GM12878 (cell line): ENCODE measurements around the gene NPM1. TPM values are rescaled to one million over a fixed set of nuclear protein-coding genes. Genes with fewer than 3 reads are reported as not detected.

Source experiments
- ATAC-seq: fragments of 200-7000 bp; cut with Tn5 transposase; 3 replicates; pipeline ENCODE4 v1.9.1; 2020; ENCODE audit warnings: mild to moderate bottlenecking, moderate library complexity
- BruUV-seq: library from RNA; stranded (reverse); fragments of 400-500 nt; replicated peaks from 2 replicates; lab custom pipeline; 2021; lab: Mats Ljungman, UMichigan
- CTCF ChIA-PET: fragments of 300-600 bp; sonication (Branson Sonifier 250); formaldehyde crosslinking; extraction: SDS; loops from one replicate; lab custom pipeline; 2021; ENCODE audit warnings: inconsistent platforms; lab: Yijun Ruan, JAX
- POLR2A ChIA-PET: fragments of 350-600 bp; formaldehyde crosslinking; extraction: SDS; loops from one replicate; lab custom pipeline; 2021; ENCODE audit warnings: inconsistent platforms; lab: Charles Lee
- RAD21 ChIA-PET: fragments of 300-600 bp; sonication (Branson Sonifier 250); formaldehyde crosslinking; loops from one replicate; lab custom pipeline; 2023; ENCODE audit warnings: antibody characterized with exemption; ENCODE audit not compliant: unreplicated experiment; lab: Charles Lee
- SMC1A ChIA-PET: fragments of 300-600 bp; sonication (Branson Sonifier 250); formaldehyde crosslinking; loops from one replicate; lab custom pipeline; 2023; ENCODE audit not compliant: unreplicated experiment, uncharacterized antibody; lab: Charles Lee
- DNase-seq: peaks from one replicate; pipeline ENCODE4 v3.0.0-alpha.2; 2011; ENCODE audit warnings: low read depth, low spot score
- FAIRE-seq: peaks from 3 replicates; lab custom pipeline; 2011; peaks lifted over from hg19 to GRCh38; lab: Jason Lieb, UNC
- H2AFZ ChIP-seq: 2 replicates; pipeline ENCODE4 v1.6.0; 2011; ENCODE audit warnings: low read depth, low read length, control low read depth; ENCODE audit not compliant: control insufficient read depth
- H3K27ac ChIP-seq: 2 replicates; pipeline ENCODE4 v1.5.1; 2011; ENCODE audit warnings: control low read depth; ENCODE audit not compliant: control insufficient read depth, insufficient read depth
- H3K27me3 ChIP-seq, 2 experiments: replicated peaks in 1 of 2; 2 replicates each; pipeline versions ENCODE4 v1.6.0 to v1.6.1; 2011; ENCODE audit warnings: low read length in 1 of 2; ENCODE audit not compliant: control insufficient read depth in 2 of 2, insufficient read depth in 2 of 2
- H3K36me3 ChIP-seq, 2 experiments: 2 replicates each; pipeline ENCODE4 v1.5.1; 2011; ENCODE audit warnings: low read length in 1 of 2; ENCODE audit not compliant: control insufficient read depth in 2 of 2, insufficient read depth in 2 of 2
- H3K4me1 ChIP-seq: 2 replicates; pipeline ENCODE4 v1.6.1; 2011; ENCODE audit warnings: mild to moderate bottlenecking, low read length, moderate library complexity, mixed read lengths; ENCODE audit not compliant: control insufficient read depth, insufficient read depth
- H3K4me2 ChIP-seq: 2 replicates; pipeline ENCODE4 v1.6.0; 2011; ENCODE audit warnings: control low read depth; ENCODE audit not compliant: control insufficient read depth, insufficient read depth
- H3K4me3 ChIP-seq: fragments of 200-600 bp; sonication (generic); 2 replicates; pipeline ENCODE4 v1.5.1; 2016
- H3K79me2 ChIP-seq: 2 replicates; pipeline ENCODE4 v1.6.0; 2011; ENCODE audit warnings: low read length; ENCODE audit not compliant: control insufficient read depth, insufficient read depth
- H3K9ac ChIP-seq: 2 replicates; pipeline ENCODE4 v1.8.0; 2011; ENCODE audit warnings: low read length, control low read depth, mixed read lengths; ENCODE audit not compliant: control insufficient read depth, insufficient read depth
- H3K9me3 ChIP-seq: replicated peaks from 3 replicates; pipeline ENCODE4 v1.5.1; 2011; ENCODE audit warnings: mild to moderate bottlenecking, low read length; ENCODE audit not compliant: control insufficient read depth, insufficient read depth
- H4K20me1 ChIP-seq: 2 replicates; pipeline ENCODE4 v1.6.0; 2011; ENCODE audit not compliant: control insufficient read depth, insufficient read depth
- CBFB ChIP-seq: IDR thresholded peaks from 2 replicates; pipeline ENCODE4 v1.6.1; 2016; ENCODE audit warnings: antibody characterized with exemption, low read depth
- FOXM1 ChIP-seq: IDR thresholded peaks from 2 replicates; pipeline ENCODE4 v1.6.1; 2012; ENCODE audit warnings: low read depth, mild to moderate bottlenecking, inconsistent platforms, low read length, moderate library complexity
- KLF5 ChIP-seq: fragments of 450-650 bp; IDR thresholded peaks from 2 replicates; pipeline ENCODE4 v1.6.1; 2014; ENCODE audit warnings: mild to moderate bottlenecking; ENCODE audit not compliant: partially characterized antibody
- NRF1 ChIP-seq: conservative IDR thresholded peaks from 2 replicates; pipeline ENCODE4 v1.6.1; 2011; ENCODE audit warnings: mild to moderate bottlenecking, low read depth, low read length, improper control_type of control experiment
- POLR2AphosphoS5 ChIP-seq: IDR thresholded peaks from 2 replicates; pipeline ENCODE4 v1.6.1; 2011; ENCODE audit warnings: mild to moderate bottlenecking, low read length, inconsistent platforms
- RB1 ChIP-seq: fragments of 450-650 bp; formaldehyde crosslinking; IDR thresholded peaks from 2 replicates; pipeline ENCODE4 v1.6.1; 2017; ENCODE audit warnings: mild to moderate bottlenecking, borderline replicate concordance
- STAT1 ChIP-seq: fragments of 450-650 bp; conservative IDR thresholded peaks from 2 replicates; pipeline ENCODE4 v1.6.1; 2014; ENCODE audit warnings: antibody characterized with exemption, mild to moderate bottlenecking
- STAT3 ChIP-seq: IDR thresholded peaks from 2 replicates; pipeline ENCODE4 v1.6.1; 2011; ENCODE audit warnings: low read depth, low read length, improper control_type of control experiment
- ZSCAN29 ChIP-seq: fragments of 450-650 bp; IDR thresholded peaks from 2 replicates; pipeline ENCODE4 v1.6.1; 2017; ENCODE audit warnings: mild to moderate bottlenecking, moderate library complexity
- WGBS: methylation state at CpG from one replicate; pipeline ENCODE4 v1.1.6; 2016; ENCODE audit warnings: low lambda C conversion rate; ENCODE audit not compliant: insufficient replicate concordance, insufficient coverage; ENCODE audit errors: missing lambda C conversion rate; 5-methylcytosine and 5-hydroxymethylcytosine counted together
- in situ Hi-C: fragments of 300-500 bp; cut with MboI; formaldehyde crosslinking; loops from 9 replicates; pipeline ENCODE4 v1.14.3; 2018; ENCODE audit warnings: mixed read lengths
- intact Hi-C: fragments of 100-400 bp; cut with micrococcal nuclease; formaldehyde crosslinking; loops from one replicate; pipeline ENCODE4 v1.14.2; 2022; ENCODE audit not compliant: unreplicated experiment
- polyA plus RNA-seq, 11 experiments: library from polyadenylated mRNA; depleted of rRNA in 4 of 11; unstranded in 6 of 11; stranded (reverse) in 5 of 11; fragments of >200 nt; fragmentation: Nextera tagmentation in 4 of 11; fragmentation: Illumina TruSeq in 1 of 11; extraction: Ambion mirVana in 4 of 11; extraction: Trizol in 1 of 11; gene quantifications; 1 replicate in 1 of 11; 2 replicates in 10 of 11; pipeline versions ENCODE4 v1.2.1 to v1.2.3, GENCODE V29; 2011 to 2016; ENCODE audit warnings: inconsistent platforms in 2 of 11, missing spikeins in 2 of 11, low read depth in 1 of 11
- total RNA-seq, 4 experiments: library from RNA; depleted of rRNA in 3 of 4; stranded (reverse); fragments of >200 nt in 3 of 4; fragmentation: Illumina TruSeq in 1 of 4; extraction: Trizol in 1 of 4; gene quantifications; 2 replicates each; pipeline versions ENCODE4 v1.2.1 to v1.2.3, GENCODE V29; 2013 to 2021
- TF ChIP-seq, protein P1 (sequence below): fragments of 450-650 bp; IDR thresholded peaks from 2 replicates; pipeline ENCODE4 v1.6.1; 2017; ENCODE audit warnings: mild to moderate bottlenecking
- TF ChIP-seq, protein P2 (sequence below): fragments of 450-650 bp; IDR thresholded peaks from 2 replicates; pipeline ENCODE4 v1.6.1; 2017; ENCODE audit warnings: mild to moderate bottlenecking, moderate library complexity

NPM1 gene
- total and polyA plus RNA-seq, 10 of the 15 experiments (the other 5 are each of a cell fraction or from before 2014, with no cell fraction given): 1,843 to 5,466 (median 2,866) TPM

DNA sequence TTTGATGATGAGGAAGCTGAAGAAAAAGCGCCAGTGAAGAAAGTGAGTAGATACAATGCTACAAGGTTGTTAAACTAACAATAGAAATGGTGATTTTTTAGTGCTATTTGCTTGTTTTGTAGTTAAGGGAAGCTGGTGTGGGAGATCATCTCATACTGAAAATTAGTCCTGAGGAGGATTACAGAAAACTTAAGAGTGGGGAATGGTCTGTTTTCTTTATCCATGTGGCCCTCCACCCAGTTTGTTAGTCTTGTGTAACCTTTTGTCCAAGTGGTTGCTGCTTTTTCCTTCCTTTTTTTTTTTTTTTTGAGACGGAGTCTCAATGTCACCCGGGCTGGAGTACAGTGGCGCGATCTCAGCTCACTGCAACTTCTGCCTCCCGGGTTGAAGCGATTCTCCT lies 12.5 kb downstream of the NPM1 start:
- no peak for DNase-seq
- peaks cover 16% of the 10 kb centered on the region for H4K20me1 ChIP-seq
- in situ Hi-C loops: loop anchor here (25.0 kb wide), 1 partner anchor 887 kb away; the partner anchor contains the start of gene UBTD2
- RAD21 ChIA-PET: no interaction called here
- H3K36me3 ChIP-seq: peaks cover 20 to 36% of the 10 kb centered on the region in 2 experiments
- BruUV-seq: TSS peak; percentile 1
- H3K27ac ChIP-seq: no peak overlapping the region
- no peak for ATAC-seq
- CTCF ChIA-PET: no interaction called here
- no peak overlapping the region for H3K9ac ChIP-seq
- no peaks in the 10 kb centered on the region for H3K27me3 ChIP-seq
- WGBS: 93% methylated on average over 6 of the region's 7 CpGs
- TF ChIP-seq POLR2AphosphoS5 (peak; percentile 48; the same call in 1 of the 2 replicates), FOXM1 (no peak), STAT3 (no peak), ZSCAN29 (no peak)
- H3K4me3 ChIP-seq: no peak overlapping the region
- POLR2A ChIA-PET: interaction anchor here (0.9 kb wide), 1 partner anchor 12 kb away, joined by 3 read pairs; no protein-coding TSS in a partner anchor
- H3K4me2 ChIP-seq: no peak overlapping the region
- no peak for FAIRE-seq
- H3K9me3 ChIP-seq: no peaks in the 10 kb centered on the region; the same call in 2 of the 3 replicates
- intact Hi-C loops: no loop called here
- peaks cover 59% of the 10 kb centered on the region for H3K79me2 ChIP-seq
- no peak overlapping the region for H2AFZ ChIP-seq
- SMC1A ChIA-PET: no interaction called here
- H3K4me1 ChIP-seq: no peaks in the 10 kb centered on the region

DNA sequence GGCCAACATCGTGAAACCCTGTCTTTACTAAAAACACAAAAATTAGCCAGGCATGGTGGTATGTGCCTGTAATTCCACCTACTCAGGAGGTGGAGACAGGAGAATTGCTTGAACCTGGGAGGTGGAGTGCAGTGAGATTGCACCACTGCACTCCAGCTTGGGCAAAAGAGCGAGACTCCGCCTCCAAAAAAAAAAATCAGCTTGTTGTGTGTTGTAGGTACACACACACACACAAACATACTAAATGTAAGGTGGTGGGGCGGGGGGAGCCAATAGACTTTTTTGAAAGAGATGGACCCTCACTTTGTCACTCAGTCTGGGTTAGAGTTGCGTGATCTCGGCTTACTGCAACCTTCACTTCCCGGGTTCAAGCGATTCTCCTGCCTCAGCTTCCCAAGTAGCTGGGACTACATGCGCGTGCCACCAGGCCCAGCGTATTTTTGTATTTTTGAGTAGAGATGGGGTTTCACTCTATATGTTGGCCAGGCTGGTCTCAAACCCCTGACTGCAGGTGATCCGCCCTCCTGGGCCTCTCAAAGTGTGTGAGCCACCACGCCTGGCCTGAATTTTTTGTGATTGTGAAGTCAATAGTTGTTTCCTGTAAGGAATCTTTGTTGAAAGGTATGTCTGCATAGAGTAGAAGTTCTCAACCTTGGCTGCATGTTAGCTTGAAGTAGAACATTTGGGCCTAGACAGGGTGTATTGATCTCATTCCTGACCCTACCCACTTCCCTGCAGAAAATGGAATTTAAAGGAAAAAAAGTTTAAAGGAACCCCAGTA lies 13.7 kb downstream of the NPM1 start:
- no peaks in the 10 kb centered on the region; the same call in 2 of the 3 replicates for H3K9me3 ChIP-seq
- BruUV-seq: no TSS peak
- H3K4me3 ChIP-seq: no peak overlapping the region
- no peak overlapping the region; the same call in 1 of the 2 replicates for H3K4me2 ChIP-seq
- in situ Hi-C loops: loop anchor here (25.0 kb wide), 1 partner anchor 886 kb away; the partner anchor contains the start of gene UBTD2
- CTCF ChIA-PET: no interaction called here
- no peak overlapping the region for H3K9ac ChIP-seq
- DNase-seq (no peak), FAIRE-seq (no peak), ATAC-seq (no peak)
- no peaks in the 10 kb centered on the region for H3K27me3 ChIP-seq
- 90% methylated on average over 13 of the region's 13 CpGs for WGBS
- H4K20me1 ChIP-seq: peaks cover 16% of the 10 kb centered on the region
- peaks cover 22 to 33% of the 10 kb centered on the region in 2 experiments for H3K36me3 ChIP-seq
- SMC1A ChIA-PET: interaction anchor here (0.6 kb wide), 1 partner anchor 13 kb away, joined by 3 read pairs; no protein-coding TSS in a partner anchor
- H3K27ac ChIP-seq: no peak overlapping the region
- intact Hi-C loops: no loop called here
- no peak overlapping the region for H2AFZ ChIP-seq
- H3K4me1 ChIP-seq: no peaks in the 10 kb centered on the region
- POLR2A ChIA-PET: no interaction called here
- H3K79me2 ChIP-seq: peaks cover 56% of the 10 kb centered on the region
- RAD21 ChIA-PET: no interaction called here
- TF ChIP-seq KLF5: no peak
- TF ChIP-seq RB1: no peak
- TF ChIP-seq, protein P1, sequence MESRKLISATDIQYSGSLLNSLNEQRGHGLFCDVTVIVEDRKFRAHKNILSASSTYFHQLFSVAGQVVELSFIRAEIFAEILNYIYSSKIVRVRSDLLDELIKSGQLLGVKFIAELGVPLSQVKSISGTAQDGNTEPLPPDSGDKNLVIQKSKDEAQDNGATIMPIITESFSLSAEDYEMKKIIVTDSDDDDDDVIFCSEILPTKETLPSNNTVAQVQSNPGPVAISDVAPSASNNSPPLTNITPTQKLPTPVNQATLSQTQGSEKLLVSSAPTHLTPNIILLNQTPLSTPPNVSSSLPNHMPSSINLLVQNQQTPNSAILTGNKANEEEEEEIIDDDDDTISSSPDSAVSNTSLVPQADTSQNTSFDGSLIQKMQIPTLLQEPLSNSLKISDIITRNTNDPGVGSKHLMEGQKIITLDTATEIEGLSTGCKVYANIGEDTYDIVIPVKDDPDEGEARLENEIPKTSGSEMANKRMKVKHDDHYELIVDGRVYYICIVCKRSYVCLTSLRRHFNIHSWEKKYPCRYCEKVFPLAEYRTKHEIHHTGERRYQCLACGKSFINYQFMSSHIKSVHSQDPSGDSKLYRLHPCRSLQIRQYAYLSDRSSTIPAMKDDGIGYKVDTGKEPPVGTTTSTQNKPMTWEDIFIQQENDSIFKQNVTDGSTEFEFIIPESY: no peak
- no peak for TF ChIP-seq CBFB
- TF ChIP-seq STAT1: no peak
- TF ChIP-seq, protein P2, sequence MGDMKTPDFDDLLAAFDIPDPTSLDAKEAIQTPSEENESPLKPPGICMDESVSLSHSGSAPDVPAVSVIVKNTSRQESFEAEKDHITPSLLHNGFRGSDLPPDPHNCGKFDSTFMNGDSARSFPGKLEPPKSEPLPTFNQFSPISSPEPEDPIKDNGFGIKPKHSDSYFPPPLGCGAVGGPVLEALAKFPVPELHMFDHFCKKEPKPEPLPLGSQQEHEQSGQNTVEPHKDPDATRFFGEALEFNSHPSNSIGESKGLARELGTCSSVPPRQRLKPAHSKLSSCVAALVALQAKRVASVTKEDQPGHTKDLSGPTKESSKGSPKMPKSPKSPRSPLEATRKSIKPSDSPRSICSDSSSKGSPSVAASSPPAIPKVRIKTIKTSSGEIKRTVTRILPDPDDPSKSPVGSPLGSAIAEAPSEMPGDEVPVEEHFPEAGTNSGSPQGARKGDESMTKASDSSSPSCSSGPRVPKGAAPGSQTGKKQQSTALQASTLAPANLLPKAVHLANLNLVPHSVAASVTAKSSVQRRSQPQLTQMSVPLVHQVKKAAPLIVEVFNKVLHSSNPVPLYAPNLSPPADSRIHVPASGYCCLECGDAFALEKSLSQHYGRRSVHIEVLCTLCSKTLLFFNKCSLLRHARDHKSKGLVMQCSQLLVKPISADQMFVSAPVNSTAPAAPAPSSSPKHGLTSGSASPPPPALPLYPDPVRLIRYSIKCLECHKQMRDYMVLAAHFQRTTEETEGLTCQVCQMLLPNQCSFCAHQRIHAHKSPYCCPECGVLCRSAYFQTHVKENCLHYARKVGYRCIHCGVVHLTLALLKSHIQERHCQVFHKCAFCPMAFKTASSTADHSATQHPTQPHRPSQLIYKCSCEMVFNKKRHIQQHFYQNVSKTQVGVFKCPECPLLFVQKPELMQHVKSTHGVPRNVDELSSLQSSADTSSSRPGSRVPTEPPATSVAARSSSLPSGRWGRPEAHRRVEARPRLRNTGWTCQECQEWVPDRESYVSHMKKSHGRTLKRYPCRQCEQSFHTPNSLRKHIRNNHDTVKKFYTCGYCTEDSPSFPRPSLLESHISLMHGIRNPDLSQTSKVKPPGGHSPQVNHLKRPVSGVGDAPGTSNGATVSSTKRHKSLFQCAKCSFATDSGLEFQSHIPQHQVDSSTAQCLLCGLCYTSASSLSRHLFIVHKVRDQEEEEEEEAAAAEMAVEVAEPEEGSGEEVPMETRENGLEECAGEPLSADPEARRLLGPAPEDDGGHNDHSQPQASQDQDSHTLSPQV: no peak
- no peak for TF ChIP-seq NRF1
